K562 (cell line): Measurements from ENCODE around the gene SHC1. TPM values are rescaled to one million over a fixed set of nuclear protein-coding genes. Genes with fewer than 3 reads are reported as not detected.
A peak's percentile ranks its signal among the peaks of the same experiment; 100 is the strongest.

ENCODE experiments used
- ATAC-seq: fragments of 200-7000 bp; cut with Tn5 transposase; 3 replicates; pipeline ENCODE4 v1.9.1; 2020; ENCODE audit warnings: moderate library complexity
- BruUV-seq: library from RNA; stranded (reverse); fragments of 400-500 nt; replicated peaks from 2 replicates; lab custom pipeline; 2021; lab: Mats Ljungman, UMichigan
- CTCF ChIA-PET: fragments of 300-600 bp; formaldehyde crosslinking; extraction: SDS; loops from one replicate; lab custom pipeline; 2021; ENCODE audit warnings: low intra/inter-chr PET ratio; lab: Yijun Ruan, JAX
- POLR2A ChIA-PET: fragments of 300-600, 350-650 bp; sonication (Branson Sonifier 250); formaldehyde crosslinking; extraction: SDS; loops from one replicate; lab custom pipeline; 2021; ENCODE audit warnings: antibody characterized with exemption, inconsistent platforms; lab: Yijun Ruan, JAX
- DNase-seq, 4 experiments: peaks; one replicate each; pipeline versions ENCODE4 v3.0.0 to v3.0.0-alpha.2; 2011 to 2018; ENCODE audit warnings: low spot score in 3 of 4, mixed read lengths in 3 of 4; ENCODE audit errors: extremely low read depth in 1 of 4
- FAIRE-seq: peaks from 2 replicates; lab custom pipeline; 2011; peaks lifted over from hg19 to GRCh38; lab: Jason Lieb, UNC
- H2AFZ ChIP-seq: 2 replicates; pipeline ENCODE4 v1.6.0; 2011; ENCODE audit warnings: low read depth, low read length, control low read depth, inconsistent platforms
- H3K27ac ChIP-seq: fragments of 200-600 bp; 3 replicates; pipeline ENCODE4 v1.8.0; 2011; ENCODE audit warnings: low read depth, mild to moderate bottlenecking, control low read depth, inconsistent platforms, low read length, moderate library complexity, mixed read lengths; ENCODE audit errors: extremely low read depth
- H3K27me3 ChIP-seq, 2 experiments: fragments of 300-600 bp in 1 of 2; 2 replicates in 1 of 2; 3 replicates in 1 of 2; pipeline versions ENCODE4 v1.6.0 to v1.8.0; 2011; ENCODE audit warnings: inconsistent platforms in 2 of 2, low read length in 2 of 2, mild to moderate bottlenecking in 1 of 2, mixed read lengths in 1 of 2, moderate library complexity in 1 of 2; ENCODE audit not compliant: control insufficient read depth in 2 of 2, insufficient read depth in 2 of 2
- H3K36me3 ChIP-seq: fragments of 300-600 bp; 3 replicates; pipeline ENCODE4 v1.8.0; 2011; ENCODE audit warnings: mild to moderate bottlenecking, low read length, inconsistent platforms; ENCODE audit not compliant: control insufficient read depth, insufficient read depth
- H3K4me1 ChIP-seq, 2 experiments: fragments of 200-600 bp in 1 of 2; replicated peaks in 1 of 2; 2 replicates in 1 of 2; 3 replicates in 1 of 2; pipeline versions ENCODE4 v1.5.1 to v1.8.0; 2011; ENCODE audit warnings: inconsistent platforms in 2 of 2, low read length in 2 of 2, mild to moderate bottlenecking in 1 of 2, mixed read lengths in 1 of 2, moderate library complexity in 1 of 2; ENCODE audit not compliant: control insufficient read depth in 2 of 2, insufficient read depth in 2 of 2
- H3K4me2 ChIP-seq: 2 replicates; pipeline ENCODE4 v1.6.1; 2011; ENCODE audit warnings: low read length, control low read depth, inconsistent platforms, mixed read lengths; ENCODE audit not compliant: insufficient read depth
- H3K4me3 ChIP-seq: fragments of 200-600 bp; sonication (generic), shearing (Covaris generic); 2 replicates; pipeline ENCODE4 v1.5.1; 2016; ENCODE audit warnings: control low read depth, inconsistent platforms
- H3K79me2 ChIP-seq: fragments of 200-600 bp; 3 replicates; pipeline ENCODE4 v1.8.0; 2011; ENCODE audit warnings: low read length, inconsistent platforms; ENCODE audit not compliant: control insufficient read depth, insufficient read depth
- H3K9ac ChIP-seq, 2 experiments: 2 replicates each; pipeline versions ENCODE4 v1.6.0 to v1.6.1; 2011; ENCODE audit warnings: low read depth in 2 of 2, low read length in 2 of 2, control low read depth in 1 of 2, inconsistent platforms in 1 of 2, mild to moderate bottlenecking in 1 of 2, mixed read lengths in 1 of 2; ENCODE audit not compliant: insufficient read depth in 1 of 2
- H3K9me1 ChIP-seq: one replicate; pipeline ENCODE4 v1.6.0; 2011; ENCODE audit warnings: inconsistent platforms, mild to moderate bottlenecking, low read length, moderate library complexity; ENCODE audit not compliant: control insufficient read depth, insufficient read depth
- H3K9me3 ChIP-seq: replicated peaks from 2 replicates; pipeline ENCODE4 v1.5.1; 2011; ENCODE audit warnings: low read depth, low read length, inconsistent platforms; ENCODE audit not compliant: control insufficient read depth, insufficient read depth
- H4K20me1 ChIP-seq: replicated peaks from 2 replicates; pipeline ENCODE4 v1.6.1; 2011; ENCODE audit warnings: low read length, inconsistent platforms, mixed read lengths; ENCODE audit not compliant: control insufficient read depth, insufficient read depth
- GABPB1 ChIP-seq: sonication (generic); formaldehyde crosslinking; IDR thresholded peaks from 2 replicates; pipeline ENCODE4 v1.8.0; 2022; ENCODE audit warnings: mild to moderate bottlenecking, missing genetic modification reagents
- MAX ChIP-seq: sonication (generic); formaldehyde crosslinking; IDR thresholded peaks from 2 replicates; pipeline ENCODE4 v1.9.0; 2022; ENCODE audit warnings: mild to moderate bottlenecking, missing genetic modification reagents
- MCM3 ChIP-seq: fragments of 450-650 bp; IDR thresholded peaks from 2 replicates; pipeline ENCODE4 v1.6.1; 2016
- POLR2G ChIP-seq: fragments of 200-400 bp; formaldehyde crosslinking; IDR thresholded peaks from 2 replicates; pipeline ENCODE4 v1.6.1; 2017; ENCODE audit warnings: low read depth, mild to moderate bottlenecking, antibody characterized with exemption, low read length, moderate library complexity
- RAD21 ChIP-seq, 2 experiments: fragments of 250-450 bp in 1 of 2; fragments of 450-650 bp in 1 of 2; sonication (Bioruptor Pico) in 1 of 2; formaldehyde crosslinking in 1 of 2; IDR thresholded peaks in 1 of 2; conservative IDR thresholded peaks in 1 of 2; 2 replicates each; pipeline versions ENCODE4 v1.4.0 to v1.8.0; 2020 to 2022; ENCODE audit warnings: mild to moderate bottlenecking in 2 of 2, moderate library complexity in 1 of 2
- RBFOX2 ChIP-seq: fragments of 200-400 bp; formaldehyde crosslinking; IDR thresholded peaks from 2 replicates; pipeline ENCODE4 v1.6.1; 2017; ENCODE audit warnings: low read depth, mild to moderate bottlenecking, low read length, moderate library complexity
- RBM22 ChIP-seq: fragments of 200-400 bp; formaldehyde crosslinking; IDR thresholded peaks from 2 replicates; pipeline ENCODE4 v1.6.1; 2018; ENCODE audit warnings: low read length, low read depth; ENCODE audit not compliant: poor library complexity, severe bottlenecking
- ZNF592 ChIP-seq: fragments of 450-650 bp; IDR thresholded peaks from 2 replicates; pipeline ENCODE4 v1.6.1; 2017; ENCODE audit warnings: antibody characterized with exemption, mild to moderate bottlenecking
- WGBS: fragments of 100-300 bp; shearing (Covaris generic); methylation state at CpG from one replicate; pipeline ENCODE4 v1.1.6; 2016; ENCODE audit warnings: low coverage, mixed read lengths; ENCODE audit not compliant: insufficient coverage; ENCODE audit errors: missing lambda C conversion rate; 5-methylcytosine and 5-hydroxymethylcytosine counted together
- in situ Hi-C: fragments of 300-500 bp; cut with MboI; formaldehyde crosslinking; loops from 4 replicates; pipeline ENCODE4 v1.15.0; 2018; ENCODE audit warnings: inconsistent platforms, mixed read lengths
- intact Hi-C: fragments of 100-400 bp; cut with micrococcal nuclease; formaldehyde crosslinking; loops from 2 replicates; pipeline ENCODE4 v1.14.2; 2022
- polyA plus RNA-seq, 8 experiments: library from polyadenylated mRNA; depleted of rRNA in 4 of 8; stranded (reverse) in 5 of 8; unstranded in 3 of 8; fragments of >200 nt; fragmentation: Nextera tagmentation in 2 of 8; fragmentation: Illumina TruSeq in 1 of 8; extraction: Ambion mirVana in 2 of 8; extraction: Trizol in 1 of 8; gene quantifications; 2 replicates each; pipeline versions ENCODE4 v1.2.1 to v1.2.3, GENCODE V29; 2011 to 2014; ENCODE audit warnings: inconsistent platforms in 1 of 8, missing spikeins in 1 of 8
- total RNA-seq, 7 experiments: library from RNA; depleted of rRNA in 6 of 7; stranded (reverse); fragments of >200 nt in 6 of 7; fragmentation: Illumina TruSeq in 2 of 7; extraction: Trizol in 2 of 7; gene quantifications; 2 replicates each; pipeline versions ENCODE4 v1.2.1 to v1.2.3, GENCODE V29; 2011 to 2021; ENCODE audit warnings: low replicate concordance in 1 of 7

Gene SHC1
- total and polyA plus RNA-seq, 9 of the 15 experiments (the other 6 are each of a cell fraction or from before 2014, with no cell fraction given), result 4.1 to 113 (median 51.9) TPM

GRCh38 chr1:155016231-155016831 lies 45.8 kb upstream of the SHC1 start:
- Histone ChIP-seq H3K79me2 (peaks cover 24% of the 10 kb centered on the region), H3K27me3 (no peaks in the 10 kb centered on the region), H3K4me2 (peak overlapping the region; percentile 53; the same call in 1 of the 2 replicates), H3K9me3 (no peaks in the 10 kb centered on the region), H3K4me3 (no peak overlapping the region), H3K27ac (peak overlapping the region; percentile 81), H3K9ac (peak overlapping the region; percentile 61 to 87), H3K4me1 (peaks cover 38 to 67% of the 10 kb centered on the region in 2 experiments), H3K36me3 (peaks cover 54% of the 10 kb centered on the region; the same call in 2 of the 3 replicates), H4K20me1 (no peaks in the 10 kb centered on the region), H3K9me1 (no peaks in the 10 kb centered on the region), H2AFZ (no peak overlapping the region)
- DNase-seq (no peak), ATAC-seq (no peak), FAIRE-seq (no peak)
- TF ChIP-seq RBFOX2 (peak; percentile 62; the same call in 1 of the 2 replicates), POLR2G (peak; percentile 67; the same call in 1 of the 2 replicates), GABPB1 (no peak), RAD21 (CRISPR knock-in tag; conservative IDR thresholded peaks at IDR 0.05 in 1 of 2, IDR thresholded peaks at IDR 0.05 in 1 of 2) (no peak), ZNF592 (peak; percentile 24; the same call in 1 of the 2 replicates), MCM3 (no peak), MAX (peak; percentile 21; the same call in 1 of the 2 replicates), RBM22 (peak; percentile 87)
- 93% methylated on average over 24 of the region's 26 CpGs for WGBS
- BruUV-seq, result no TSS peak
- POLR2A ChIA-PET, result interaction anchor here (0.6 to 2.4 kb wide), 12 partner anchors 8 to 173 kb away, joined by 3 to 15 read pairs (median 5); partner anchors contain the start of genes PBXIP1, PYGO2 and SHC1
- CTCF ChIA-PET, result interaction anchor here (0.6 to 2.8 kb wide), 5 partner anchors 16 to 381 kb away, joined by 4 to 28 read pairs (median 11); partner anchors contain the start of genes CKS1B, PBXIP1 and PYGO2
- intact Hi-C loops, result loop anchor here (2.0 kb wide), 1 partner anchor 56 kb away; the partner anchor contains the start of gene PYGO2
- in situ Hi-C loops, result no loop called here
